Endometrial microvascular endothelial cells (primary cell): Measurements from ENCODE around the gene MRPL39. TPM values are rescaled to one million over a fixed set of nuclear protein-coding genes. Genes with fewer than 3 reads are reported as not detected.

Experiments used
- in situ Hi-C: cut with HindIII; loops from 2 replicates; pipeline ENCODE4 v1.10.0; 2017; ENCODE audit warnings: low sequenced_read_pairs, low pct_unique_long_range_greater_than_20kb; ENCODE audit errors: inconsistent ontology term
- total RNA-seq: library from RNA; depleted of rRNA; stranded (reverse); fragments of >200 nt; gene quantifications from one replicate; pipeline ENCODE4 v1.2.3, GENCODE V29; 2015; ENCODE audit errors: inconsistent ontology term

Gene MRPL39
- total RNA-seq, 1 donor from 2014 or later, result 38.2 TPM

DNA sequence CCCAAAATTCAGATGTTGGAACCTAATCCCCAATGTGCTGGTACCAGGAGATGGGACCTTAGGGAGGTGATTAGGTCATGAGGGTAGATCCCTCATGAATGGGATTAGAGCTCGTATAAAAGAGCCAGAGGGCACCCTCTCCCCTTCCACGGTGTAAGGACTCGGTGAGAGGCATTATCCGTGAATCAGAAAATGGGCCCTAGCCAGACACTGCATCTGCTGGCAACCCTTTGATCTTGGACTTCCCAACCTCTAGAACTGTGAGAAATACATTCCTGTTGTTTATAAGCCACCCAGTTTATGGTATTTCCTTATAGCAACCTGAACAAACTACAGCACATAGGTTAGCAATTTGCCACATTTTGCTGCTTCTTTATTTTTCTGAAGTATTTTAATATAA is 17.2 kb upstream of the MRPL39 start:
- in situ Hi-C loops, result no loop called here

DNA sequence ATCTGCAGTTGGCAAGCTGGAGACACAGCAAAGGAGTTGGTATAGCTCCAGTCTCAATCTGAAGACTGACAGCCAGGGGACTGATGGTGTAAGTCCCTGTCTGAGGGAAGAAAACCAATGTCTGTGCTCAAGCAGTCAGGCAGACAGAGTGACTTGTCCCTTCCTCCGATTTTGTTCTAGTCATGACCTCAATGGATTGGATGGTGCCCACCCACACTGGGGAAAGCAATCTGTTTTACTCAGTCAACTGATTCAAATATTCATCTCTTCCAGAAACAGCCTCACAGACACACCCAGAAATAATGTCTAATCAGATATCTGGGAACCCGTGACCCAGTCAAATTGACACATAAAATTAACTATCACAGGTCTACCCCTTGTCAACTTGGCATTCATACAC is 11.9 kb upstream of the MRPL39 start:
- in situ Hi-C loops, result no loop called here

DNA sequence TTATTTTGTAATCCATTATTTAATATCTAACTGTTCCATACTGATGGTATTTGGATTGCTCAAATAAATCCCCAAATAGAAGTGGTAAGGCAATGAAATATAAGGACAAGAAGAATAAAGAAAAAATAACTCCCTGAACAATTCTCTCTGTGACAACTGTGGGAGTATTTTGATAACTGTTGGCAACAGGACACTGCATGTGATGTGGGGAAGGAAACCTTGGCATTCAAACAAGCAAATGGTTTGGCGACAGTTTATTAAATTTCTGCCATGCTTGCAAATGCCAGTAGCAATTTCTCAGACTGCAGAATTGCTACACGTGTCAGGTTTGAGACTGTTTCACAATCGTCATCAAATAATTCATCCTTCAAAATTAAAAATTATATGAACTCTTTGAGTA is 8.6 kb upstream of the MRPL39 start:
- in situ Hi-C loops, result no loop called here

DNA sequence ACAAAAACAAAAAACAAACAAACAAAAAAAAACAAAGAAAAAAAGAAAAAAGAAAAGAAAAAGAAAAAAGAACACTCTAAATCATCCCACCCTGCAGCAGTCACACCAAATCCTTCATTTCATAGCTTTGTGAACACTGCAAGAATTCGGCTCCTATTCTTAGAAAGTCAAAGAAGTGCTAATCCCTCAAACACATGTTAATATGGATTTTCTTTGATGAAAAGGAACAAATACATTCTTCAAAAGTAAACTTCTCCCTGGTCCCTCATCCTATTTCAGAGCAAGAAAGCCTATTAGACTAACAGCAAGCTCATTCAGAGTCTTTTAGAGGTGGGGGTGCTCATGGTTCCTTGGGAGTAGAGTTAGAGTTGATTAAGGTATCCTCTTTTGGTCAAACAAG is 7.2 kb upstream of the MRPL39 start:
- in situ Hi-C loops, result no loop called here

DNA sequence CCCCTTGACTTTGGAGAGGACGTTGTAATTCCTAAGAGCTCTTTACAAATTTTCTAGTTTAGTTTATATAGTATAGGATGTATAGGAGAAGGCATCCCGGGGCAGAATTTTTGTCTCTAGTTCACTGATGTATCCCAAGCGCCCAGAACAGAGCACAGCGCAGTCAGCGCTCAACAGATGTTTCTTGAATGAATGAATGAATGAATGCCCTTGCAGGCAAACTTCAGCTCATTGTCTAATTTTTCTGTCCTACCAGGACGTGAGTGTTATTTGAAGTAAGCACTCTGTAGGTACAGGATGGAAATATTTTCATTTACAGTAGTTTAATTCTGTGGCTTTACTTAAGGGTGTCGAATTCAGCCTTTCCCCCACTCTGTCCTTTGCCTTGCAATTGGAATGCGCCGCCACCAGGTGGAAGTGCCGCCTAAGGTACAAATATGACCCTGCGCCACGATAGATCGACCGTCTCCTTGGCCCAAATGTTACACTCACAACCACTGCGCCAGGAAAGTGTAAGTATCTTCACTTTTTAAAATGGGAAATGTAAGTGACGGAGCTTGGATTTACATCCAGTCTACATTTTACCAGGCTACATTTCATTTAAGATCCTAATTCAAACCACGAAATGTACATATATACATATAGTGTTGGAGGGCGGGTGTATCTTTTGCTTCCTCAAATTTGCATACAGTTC is 910 bp upstream of the MRPL39 start:
- in situ Hi-C loops, result no loop called here

DNA sequence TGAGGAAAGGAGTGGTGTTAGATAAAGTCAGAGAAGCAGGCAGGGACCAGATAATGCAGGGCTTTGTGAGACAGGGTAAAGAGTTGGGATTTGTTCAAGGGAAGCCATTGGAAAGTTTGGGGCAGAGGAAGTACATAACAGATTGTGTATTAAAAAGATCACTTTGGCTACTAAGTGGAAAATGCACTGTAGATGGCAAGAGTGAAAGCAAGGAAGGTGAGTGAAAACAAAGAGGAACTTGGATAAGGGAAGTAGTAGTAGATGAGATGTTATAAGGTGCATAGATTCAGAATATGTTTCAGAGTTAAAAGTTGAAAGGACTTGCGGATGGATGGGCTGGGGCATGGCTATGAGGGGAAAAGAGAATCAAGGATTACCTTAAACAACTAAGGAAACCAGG is 17.4 kb downstream of the MRPL39 start:
- in situ Hi-C loops, result no loop called here

DNA sequence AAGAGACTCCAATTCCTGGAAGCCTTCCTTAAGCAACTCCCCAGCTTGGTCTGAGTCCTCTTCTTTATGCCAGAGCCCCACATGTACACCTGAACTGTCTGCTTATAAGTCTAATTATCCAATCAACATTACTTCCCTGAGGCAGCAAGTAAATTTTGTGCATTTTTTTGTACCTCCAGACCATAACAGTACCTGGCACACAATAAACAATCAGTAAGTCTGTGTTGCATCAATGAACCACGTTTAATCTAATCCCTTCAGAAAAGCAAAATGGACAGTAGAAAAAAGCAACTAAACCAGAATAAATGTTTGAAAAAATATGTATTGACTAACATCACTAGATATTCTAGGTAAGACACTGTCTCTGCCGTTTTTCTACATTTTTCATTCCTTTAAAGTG is 20.5 kb downstream of the MRPL39 start:
- in situ Hi-C loops, result no loop called here

DNA sequence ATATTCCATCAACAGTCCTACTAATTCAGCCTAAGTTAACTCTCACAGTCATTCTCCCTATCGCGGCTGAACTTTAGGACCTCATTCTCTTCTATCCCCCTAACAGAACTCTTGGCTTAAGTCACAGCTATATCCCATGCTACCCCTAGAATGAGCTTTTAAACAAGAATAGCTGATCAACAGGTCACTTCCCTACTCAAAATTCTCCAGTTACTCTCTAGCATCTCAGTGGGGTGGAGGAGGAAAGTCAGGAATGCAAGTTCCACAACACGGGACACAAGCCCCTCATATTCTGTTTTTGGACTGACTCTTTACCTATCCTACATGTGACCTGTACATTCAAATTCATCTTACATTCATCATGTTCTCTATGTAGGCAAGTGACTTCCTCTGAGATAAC is 21.0 kb downstream of the MRPL39 start:
- in situ Hi-C loops, result no loop called here

DNA sequence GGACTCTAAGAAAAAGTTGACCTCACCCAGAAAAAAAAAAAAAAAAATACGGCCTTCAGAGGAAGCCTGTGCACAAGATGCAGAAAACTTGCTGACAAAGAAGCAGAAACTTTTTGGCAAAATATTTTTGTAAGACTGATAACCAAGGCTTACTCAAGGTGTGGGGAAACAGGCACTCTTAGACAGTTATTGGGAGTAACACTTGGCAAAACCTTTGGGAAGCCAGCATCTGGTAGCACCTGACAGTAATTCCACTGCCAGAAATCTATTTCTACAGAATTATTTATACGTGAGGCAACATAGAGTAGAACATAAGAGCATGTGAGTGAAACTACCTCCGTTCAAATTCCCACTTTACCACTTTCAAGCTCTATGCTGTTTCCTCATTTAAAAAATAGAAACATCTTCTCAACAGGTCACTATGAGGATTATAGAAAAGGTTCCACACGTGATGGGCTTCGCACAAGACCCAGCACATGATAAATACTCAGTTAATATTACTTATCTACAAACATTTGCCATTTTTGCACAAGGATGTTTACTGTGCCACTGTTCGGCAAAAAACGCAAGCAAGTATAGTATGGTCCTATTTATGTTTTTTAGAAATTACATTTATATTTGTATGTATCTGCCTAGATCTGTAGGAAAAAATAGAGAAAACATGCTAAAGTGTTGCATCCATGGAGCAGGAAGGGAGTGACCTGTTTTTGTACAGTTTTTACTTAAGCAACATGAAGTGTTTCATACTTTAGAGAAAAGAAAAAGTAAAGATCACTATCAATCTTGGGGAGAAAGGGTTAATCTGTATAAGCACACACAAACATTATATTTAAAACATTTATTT is 22.2 kb downstream of the MRPL39 start:
- in situ Hi-C loops, result no loop called here

DNA sequence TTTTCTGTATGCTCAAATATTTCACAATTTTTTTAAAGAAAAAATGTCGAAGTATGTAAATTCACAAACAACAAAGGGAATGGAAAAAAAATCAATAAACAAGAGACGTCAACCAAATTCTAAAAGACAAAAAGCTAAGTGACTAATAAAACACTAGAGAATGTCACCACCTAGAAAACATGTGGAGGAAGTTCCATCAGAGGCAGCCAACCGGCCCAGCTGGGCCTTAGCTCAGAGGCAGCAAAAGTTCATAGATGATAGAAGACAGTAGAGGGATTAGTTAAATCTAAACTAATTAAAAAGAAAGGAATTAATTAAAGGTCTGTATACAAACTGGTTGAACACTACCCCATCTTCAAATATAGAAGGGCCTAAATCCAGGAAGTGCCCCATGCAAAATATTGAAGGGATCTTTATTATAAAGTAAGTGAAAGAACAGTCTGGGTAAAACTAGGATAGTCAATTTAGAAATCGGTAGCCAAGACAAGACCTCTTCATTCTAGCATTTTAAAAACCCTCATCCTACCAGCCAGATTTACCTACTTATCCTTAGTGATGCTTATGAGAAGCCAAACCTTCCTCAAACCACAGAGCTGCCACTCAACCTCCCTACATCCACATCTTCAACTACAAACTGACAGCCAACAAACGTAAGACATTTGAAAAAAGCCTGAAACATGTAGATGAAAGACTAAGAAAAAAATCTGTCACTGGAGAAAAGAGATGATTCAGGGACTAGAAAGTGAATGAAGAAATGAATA is 23.7 kb downstream of the MRPL39 start:
- in situ Hi-C loops, result no loop called here

DNA sequence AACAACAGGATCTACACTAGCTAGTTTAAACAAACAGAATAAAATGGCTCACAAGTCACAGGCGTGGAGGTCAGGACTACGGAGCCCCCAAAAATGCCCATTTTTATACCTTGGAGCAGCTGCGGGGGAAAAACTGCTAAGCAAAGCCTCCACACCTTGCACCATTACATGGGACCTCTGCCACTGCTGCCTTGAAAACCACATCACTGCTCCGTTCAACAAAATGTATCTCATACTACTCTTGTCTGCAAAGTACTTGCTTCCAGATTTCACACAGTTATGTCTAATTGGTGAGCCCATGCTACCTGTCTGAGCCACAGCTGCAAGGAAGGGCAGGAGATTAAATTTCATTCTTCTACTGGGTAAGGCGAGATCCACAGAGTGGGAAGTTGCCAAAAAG is 24.4 kb downstream of the MRPL39 start:
- in situ Hi-C loops, result no loop called here

DNA sequence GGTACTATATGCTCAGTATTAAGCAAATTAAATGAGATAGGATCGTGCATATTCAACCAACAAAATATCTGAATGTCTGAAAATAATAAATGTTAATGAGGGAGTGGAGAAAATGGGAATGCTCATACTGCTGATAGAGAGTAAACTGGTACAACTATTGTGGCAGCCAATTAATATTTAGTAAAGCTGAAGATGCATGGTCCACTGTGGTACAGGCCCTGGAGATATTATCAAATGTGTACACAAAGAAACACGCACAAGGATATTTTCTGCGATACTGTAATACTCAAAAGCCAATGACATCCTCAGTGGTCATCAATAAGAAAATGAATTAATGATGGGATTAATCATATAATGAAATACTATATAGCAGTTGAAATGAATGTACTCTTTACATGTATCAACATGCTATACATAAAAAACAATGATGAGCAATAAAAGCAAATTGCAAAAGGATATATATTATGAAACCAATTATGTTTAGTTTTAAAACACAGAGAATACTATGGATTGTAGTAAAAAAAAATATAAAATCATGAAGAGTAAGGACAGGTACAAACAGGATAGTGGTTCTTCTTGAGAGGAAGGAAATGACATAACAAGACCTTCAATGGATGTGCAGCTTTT is 25.0 kb downstream of the MRPL39 start:
- in situ Hi-C loops, result no loop called here

DNA sequence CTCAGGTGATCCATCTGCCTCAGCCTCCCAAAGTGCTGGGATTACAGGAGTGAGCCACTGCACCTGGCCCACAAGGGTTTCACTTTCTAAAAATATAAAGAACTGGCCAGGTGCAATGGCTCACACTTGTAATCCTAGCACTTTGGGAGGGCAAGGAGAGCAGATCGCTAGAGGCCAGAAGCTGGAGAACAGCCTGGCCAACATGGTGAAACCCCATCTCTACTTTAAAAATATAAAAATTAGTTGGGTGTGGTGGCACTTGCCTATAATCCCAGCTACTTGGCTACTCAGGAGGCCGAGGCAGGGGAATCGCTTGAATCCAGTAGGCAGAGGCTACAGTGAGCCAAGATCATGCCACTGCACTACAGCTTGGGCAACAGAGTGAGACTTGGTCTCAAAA is 25.7 kb downstream of the MRPL39 start:
- in situ Hi-C loops, result no loop called here

DNA sequence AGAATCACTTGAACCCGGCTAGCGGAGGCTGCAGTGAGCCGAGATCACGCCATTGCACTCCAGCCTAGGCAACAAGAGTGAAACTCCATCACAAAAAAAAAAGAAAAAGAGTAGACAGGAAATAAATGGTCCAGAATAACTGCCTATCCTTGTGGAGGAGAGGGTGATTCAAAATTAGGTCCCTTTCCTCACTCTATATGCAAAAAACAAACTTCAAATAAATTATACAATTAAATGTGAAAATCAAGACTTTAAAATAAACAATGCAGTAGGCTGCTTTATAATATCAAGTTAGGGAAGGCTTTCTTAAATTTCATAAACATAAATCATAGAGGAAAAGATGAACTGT is 26.4 kb downstream of the MRPL39 start:
- in situ Hi-C loops, result no loop called here

DNA sequence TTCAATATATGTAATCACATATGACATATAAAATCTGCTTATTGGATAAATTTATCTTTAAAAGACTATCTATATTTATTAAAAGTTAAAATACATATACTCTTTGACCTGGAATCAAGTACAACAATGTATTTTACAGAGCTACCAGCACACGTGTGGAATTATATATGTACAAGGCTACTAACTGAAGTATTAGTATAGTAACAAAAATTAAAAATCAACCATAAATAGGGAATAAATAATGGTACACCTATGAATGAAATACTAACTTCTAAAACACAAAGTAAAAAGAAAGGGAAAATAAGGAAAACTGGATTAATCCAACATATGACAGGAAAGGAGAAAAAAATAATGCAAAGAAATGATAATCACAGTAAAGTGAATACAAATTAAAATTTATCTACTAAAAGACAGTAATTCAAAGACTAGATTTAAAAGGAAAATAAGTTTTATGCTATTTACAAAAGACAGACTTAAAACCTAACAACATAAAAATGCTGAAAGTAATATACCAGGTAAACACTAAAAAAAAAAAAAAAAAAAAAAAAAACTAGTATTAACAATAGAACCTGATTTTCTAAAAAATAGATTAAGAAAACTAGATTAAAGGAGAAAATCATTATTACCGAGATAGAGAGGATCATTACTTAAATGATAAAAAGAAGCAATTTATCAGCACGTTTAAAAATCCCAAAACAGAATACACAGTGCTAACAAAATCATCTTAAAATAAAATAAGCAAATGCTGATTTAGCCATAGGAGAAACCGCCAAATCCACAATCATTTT is 27.9 kb downstream of the MRPL39 start:
- in situ Hi-C loops, result no loop called here

DNA sequence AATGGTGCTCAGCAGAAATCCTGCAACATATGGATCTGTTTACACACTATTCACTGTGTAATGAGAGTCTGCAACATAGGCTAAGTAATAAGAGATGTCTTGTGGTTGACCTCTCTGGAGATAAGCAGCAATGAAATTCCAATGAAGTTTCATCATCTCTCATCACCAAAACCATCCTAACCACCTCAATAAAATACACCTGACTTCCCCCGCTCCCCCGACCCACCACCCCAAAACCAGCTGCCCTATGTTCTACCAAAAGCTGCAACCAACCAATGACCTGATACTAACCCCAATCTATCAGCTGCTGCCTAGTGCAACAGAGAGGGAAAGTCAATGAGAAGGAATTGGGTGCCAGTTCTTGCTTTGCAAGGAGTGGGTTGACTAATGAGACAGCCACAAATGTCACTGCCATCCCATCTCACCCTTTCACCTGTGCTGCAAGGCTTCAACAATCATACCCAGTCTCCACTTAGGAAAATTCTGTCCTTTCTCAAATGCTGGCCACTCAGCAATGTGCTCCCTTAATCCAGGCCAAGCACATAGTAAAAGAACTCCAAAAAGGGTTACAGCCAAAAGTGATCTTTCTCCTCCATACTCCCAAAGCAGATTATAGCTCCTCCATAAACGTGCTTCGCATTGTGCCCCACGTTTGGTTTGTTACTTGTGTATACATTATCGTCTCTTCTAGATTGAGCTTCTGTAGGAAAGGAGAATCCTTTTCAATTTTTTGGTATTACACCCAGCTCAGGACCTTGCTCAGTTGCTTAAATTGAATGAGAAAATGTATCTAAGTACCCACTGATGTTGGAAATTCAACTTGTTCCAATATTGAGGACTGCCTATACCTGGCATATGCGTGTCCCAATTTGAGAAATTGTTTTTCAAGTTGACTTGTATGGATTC is 29.0 kb downstream of the MRPL39 start:
- in situ Hi-C loops, result no loop called here

DNA sequence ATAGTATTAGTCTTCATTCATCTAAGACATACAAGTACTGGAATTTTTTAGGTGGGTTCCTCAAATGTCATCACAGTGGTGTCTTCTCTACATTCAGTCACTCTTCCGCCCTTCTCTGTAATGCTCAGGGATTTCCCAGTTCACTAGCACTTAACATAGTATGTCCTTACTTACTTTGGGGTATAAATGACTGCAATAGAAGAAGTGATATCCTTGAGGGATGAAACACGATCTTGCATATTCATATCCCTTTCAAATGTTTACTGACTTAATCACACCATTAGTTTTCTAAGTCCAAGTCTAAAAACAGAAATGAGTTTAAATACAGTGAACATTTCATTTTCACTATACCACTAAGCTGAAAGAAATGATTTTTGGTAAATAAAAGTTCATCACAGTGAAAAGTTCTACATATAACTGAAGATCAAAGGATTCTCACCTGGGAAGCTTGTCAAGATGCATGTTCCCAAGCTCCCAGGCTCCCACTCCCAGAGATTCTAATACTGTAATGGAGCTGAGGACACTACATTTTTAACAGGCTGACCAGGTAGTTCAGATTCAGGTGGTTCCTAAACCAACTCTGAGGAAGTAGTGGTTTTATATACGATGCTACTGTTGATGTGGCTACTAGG is 29.7 kb downstream of the MRPL39 start:
- in situ Hi-C loops, result no loop called here
